VCaP (cell line): ENCODE measurements around the gene SMOC1.

Experiments
- H3K27ac ChIP-seq: fragments of 450-650 bp; 2 replicates; pipeline ENCODE4 v1.5.1; 2017
- TF ChIP-seq, protein P1 (sequence below): fragments of 450-650 bp; conservative IDR thresholded peaks from 2 replicates; pipeline ENCODE4 v1.5.1; 2017; ENCODE audit warnings: mild to moderate bottlenecking, moderate library complexity

The SMOC1 gene

DNA sequence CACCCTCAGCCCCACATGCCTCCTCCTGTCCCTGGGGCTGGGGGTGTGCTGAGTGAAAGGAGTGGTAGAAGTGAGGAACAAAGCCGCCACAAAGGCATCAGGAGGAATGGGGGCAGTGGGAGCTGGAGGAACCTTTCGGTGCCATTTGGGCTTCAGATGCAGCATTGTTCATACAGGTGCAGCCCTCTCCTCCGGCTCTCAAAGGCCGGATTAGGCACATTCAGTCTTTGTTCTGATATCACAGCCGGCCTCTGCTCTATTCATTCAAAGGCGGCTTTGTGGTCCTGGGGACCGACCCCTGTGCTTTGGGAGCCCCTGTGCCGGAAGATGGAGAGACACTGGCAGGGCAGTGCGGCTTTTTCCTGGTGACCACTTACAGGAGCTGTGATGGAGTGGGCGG is 53.2 kb downstream of the SMOC1 start:
- TF ChIP-seq, protein P1, sequence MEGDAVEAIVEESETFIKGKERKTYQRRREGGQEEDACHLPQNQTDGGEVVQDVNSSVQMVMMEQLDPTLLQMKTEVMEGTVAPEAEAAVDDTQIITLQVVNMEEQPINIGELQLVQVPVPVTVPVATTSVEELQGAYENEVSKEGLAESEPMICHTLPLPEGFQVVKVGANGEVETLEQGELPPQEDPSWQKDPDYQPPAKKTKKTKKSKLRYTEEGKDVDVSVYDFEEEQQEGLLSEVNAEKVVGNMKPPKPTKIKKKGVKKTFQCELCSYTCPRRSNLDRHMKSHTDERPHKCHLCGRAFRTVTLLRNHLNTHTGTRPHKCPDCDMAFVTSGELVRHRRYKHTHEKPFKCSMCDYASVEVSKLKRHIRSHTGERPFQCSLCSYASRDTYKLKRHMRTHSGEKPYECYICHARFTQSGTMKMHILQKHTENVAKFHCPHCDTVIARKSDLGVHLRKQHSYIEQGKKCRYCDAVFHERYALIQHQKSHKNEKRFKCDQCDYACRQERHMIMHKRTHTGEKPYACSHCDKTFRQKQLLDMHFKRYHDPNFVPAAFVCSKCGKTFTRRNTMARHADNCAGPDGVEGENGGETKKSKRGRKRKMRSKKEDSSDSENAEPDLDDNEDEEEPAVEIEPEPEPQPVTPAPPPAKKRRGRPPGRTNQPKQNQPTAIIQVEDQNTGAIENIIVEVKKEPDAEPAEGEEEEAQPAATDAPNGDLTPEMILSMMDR, result no peak
- no peak overlapping the region for H3K27ac ChIP-seq

DNA sequence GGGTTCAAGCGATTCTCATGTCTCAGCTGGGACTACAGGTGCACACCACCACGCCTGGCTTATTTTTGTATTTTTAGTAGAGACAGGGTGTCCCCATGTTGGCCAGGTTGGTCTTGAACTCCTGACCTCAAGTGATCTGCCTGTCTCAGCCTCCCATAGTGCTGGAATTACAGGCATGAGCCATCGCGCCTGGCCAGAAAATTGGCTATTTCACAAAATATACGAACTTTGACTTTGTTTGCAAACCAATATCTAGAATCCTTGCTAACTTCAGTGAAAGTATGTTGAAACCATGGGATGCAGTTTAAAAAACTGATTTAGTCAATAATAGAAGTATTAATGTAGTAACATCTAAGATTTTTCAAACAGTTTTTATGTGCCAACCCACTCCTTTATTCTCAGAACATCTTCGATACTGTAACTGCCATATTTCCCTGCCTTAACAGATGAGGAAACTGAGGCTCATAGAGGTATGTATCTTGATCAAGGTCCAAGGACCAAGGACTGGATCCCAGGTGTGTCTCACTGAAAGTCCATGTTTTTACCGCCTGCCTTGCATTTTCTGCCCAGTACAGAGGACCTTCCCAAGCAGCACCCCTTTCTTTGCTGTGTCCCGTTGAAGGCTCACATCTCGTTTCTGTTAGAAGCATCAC is 54.5 kb downstream of the SMOC1 start:
- TF ChIP-seq, protein P1, result no peak
- H3K27ac ChIP-seq, result no peak overlapping the region

DNA sequence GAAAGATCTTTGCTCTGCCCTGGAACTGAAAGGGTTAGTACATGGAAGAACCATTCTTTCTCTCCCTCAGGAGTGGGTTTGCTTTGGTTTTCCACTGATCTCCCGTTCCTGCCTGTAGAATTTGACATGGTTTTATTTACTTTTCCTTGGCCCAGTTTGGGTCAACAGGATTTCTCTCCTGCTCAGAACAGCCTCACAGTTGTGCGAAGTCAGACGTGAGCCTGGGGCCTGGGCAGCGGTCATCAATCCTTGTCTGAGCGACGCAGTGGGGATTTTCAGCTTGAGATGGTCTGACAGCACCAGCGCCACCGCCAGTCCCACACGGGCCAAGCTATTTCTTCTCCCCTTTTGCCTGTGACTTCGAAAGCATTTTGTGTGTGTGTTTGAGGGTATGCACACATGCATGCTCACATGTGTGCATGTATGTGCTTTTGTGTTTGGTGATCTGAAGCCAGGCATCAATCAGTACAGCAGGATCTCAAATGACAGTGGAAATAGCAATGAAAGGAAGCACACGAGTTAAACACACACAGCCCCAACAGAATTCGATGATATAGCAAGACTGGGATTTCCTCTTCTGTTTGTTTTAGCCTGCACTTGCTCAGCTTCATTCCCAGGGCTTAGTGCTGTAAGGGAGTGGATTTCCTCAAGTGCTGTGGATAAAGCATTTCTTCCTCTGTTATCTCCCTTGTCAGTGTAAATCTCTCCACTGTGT is 58.3 kb downstream of the SMOC1 start:
- TF ChIP-seq, protein P1, result no peak
- H3K27ac ChIP-seq, result peak overlapping the region; percentile 42

DNA sequence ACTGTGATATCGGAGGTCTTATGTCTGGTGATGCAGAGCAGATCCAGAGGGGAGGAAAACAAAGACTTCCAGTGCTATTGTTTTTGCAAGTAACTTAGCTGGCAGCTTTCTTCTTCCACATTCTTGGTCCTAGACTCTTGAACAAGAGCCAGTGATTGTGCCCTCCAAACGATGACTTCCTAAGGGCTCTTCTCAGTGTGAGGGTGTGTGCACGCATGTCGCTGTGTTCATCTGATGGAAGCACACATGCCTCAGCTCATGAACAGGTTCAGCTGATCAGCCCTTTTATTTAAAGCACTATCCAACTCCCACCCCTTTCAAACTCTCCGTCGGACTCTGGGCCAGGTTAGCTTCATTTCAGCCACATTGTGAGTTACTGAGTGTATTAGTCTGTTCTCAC is 59.5 kb downstream of the SMOC1 start:
- TF ChIP-seq, protein P1, result no peak
- no peak overlapping the region for H3K27ac ChIP-seq

DNA sequence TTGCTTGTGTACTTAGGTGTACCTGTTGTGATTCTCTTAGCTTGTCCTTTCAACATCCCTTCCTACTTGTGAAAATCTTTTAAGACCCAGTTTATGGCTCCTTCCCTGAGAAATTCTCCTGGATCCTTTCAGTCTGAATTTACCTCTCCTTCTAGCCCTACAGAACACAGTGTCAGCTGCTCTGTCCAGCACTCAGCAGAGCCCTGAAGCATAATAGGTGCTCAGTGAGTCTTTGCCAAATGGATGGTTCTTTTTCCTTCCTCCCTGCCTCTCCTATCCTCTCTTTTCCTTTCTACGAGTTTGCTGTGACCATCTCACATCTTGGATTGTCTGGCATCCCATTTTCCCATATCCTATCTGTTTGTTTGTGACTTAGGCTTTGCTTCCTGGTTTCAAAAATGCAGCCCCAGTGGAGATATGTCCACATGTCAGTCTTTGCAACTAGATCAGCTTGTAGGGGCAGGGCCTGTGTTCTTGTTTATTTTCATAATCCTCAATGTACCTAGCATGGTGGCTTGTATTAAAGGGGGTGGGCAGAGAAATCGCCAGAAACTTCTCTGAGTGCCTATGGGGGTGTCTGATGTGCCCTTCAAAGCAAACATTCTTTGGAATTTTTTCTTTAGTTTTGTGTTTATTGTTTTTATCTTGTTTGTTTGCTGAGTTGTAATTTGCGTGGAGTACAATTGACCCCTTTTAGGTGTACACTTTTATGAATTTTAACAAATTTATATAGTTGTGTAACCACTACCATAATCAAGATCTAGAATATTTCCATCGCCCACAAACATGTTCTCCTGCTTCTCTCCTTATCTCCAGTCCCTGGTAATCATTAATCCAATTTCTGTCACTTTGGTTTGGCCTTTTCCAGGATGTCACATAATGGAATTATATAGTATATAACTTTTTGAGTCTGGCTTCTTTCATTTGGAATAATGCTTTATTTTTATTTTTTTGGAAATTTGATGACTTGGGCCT is 62.8 kb downstream of the SMOC1 start:
- TF ChIP-seq, protein P1, result no peak
- peak overlapping the region; percentile 46; the same call in 1 of the 2 replicates for H3K27ac ChIP-seq

DNA sequence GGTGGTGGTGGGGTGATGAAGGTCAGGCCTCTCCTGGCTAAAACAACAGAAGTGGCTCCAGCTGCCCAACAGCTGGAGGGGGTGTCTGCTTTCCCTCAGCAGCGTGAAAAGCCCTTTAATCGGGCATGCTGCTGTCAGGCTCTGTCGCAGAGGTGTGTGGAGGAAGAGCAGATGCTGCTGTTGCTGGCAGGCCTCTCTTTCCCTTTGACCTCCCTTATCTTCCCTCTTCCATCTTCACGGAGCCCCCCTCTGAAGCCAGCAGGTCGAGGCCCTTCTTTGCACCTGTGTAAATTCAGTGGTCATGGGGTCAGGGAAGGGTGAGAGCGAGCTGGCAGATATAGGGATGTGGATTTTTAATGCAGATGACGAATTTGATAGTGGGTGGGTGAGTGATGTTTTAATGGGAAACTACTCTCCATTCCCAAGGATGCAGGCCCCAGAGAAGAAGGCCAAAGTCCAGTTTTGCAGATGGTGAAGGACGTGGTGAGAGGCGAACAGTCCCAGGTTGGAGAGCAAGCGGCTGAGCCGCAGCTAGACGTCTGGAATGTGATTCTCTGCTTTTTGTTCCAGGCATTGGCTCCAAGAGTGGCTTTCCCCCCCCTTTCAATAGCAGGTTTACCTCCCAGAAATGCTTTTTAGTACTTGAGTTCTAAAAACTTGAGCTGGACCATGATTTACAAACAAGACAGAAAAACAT is 64.0 kb downstream of the SMOC1 start:
- H3K27ac ChIP-seq, result peak overlapping the region; percentile 46; the same call in 1 of the 2 replicates
- TF ChIP-seq, protein P1, result no peak
